Ovary (tissue), 9 donors: Measurements from ENCODE around the gene MBOAT7. TPM values are rescaled to one million over a fixed set of nuclear protein-coding genes. Genes with fewer than 3 reads are reported as not detected.
"Not testable (repeated sequence)": the region's sequence is repeated elsewhere in the genome, so short reads cannot be mapped to it uniquely, and the experiment has no call there.

ENCODE experiments used
- DNase-seq, 5 donors: peaks; one replicate each; pipeline ENCODE4 v3.0.0-alpha.2; 2019 to 2020
- H3K27ac ChIP-seq, 2 donors: fragments of 200-600 bp; one replicate each; pipeline versions ENCODE4 v1.5.1 to v1.8.0; 2019 to 2022
- H3K27me3 ChIP-seq: fragments of 200-600 bp; one replicate; pipeline ENCODE4 v1.8.0; 2022
- H3K36me3 ChIP-seq: fragments of 200-600 bp; sonication (generic); one replicate; pipeline ENCODE4 v1.5.1; 2019
- H3K4me1 ChIP-seq: one replicate; pipeline ENCODE4 v1.8.1; 2013; ENCODE audit warnings: mild to moderate bottlenecking, moderate library complexity; ENCODE audit not compliant: insufficient read depth
- H3K4me3 ChIP-seq: fragments of 200-600 bp; sonication (generic); one replicate; pipeline ENCODE4 v1.5.1; 2017
- H3K9me3 ChIP-seq, 2 donors: fragments of 200-600 bp in 1 of 2; sonication (generic) in 1 of 2; one replicate each; pipeline versions ENCODE4 v1.5.1 to v1.8.1; 2013 to 2019; ENCODE audit warnings: mild to moderate bottlenecking in 1 of 2, moderate library complexity in 1 of 2
- EP300 ChIP-seq: sonication (generic); formaldehyde crosslinking; IDR thresholded peaks from one replicate; pipeline ENCODE4 v1.6.1; 2017; ENCODE audit warnings: antibody characterized with exemption
- POLR2A ChIP-seq: fragments of 450-650 bp; IDR thresholded peaks from one replicate; pipeline ENCODE4 v1.6.1; 2017; ENCODE audit warnings: antibody characterized with exemption, mild to moderate bottlenecking, moderate library complexity
- WGBS, 3 donors: extraction: QIAGEN DNeasy Blood & Tissue Kit in 1 of 3; methylation state at CpG; one replicate each; pipeline versions ENCODE4 v1.1.5 to v1.1.7; 2013 to 2017; 5-methylcytosine and 5-hydroxymethylcytosine counted together
- intact Hi-C, 4 donors: fragments of 100-400 bp; cut with DNase I; formaldehyde crosslinking; loops; one replicate each; pipeline versions ENCODE4 v1.11.0 to v1.15.1; 2022 to 2023
- polyA plus RNA-seq, 2 donors: library from polyadenylated mRNA; stranded (reverse); fragments of 200-250 nt in 1 of 2; fragments of 350-450 nt in 1 of 2; fragmentation: Illumina TruSeq in 1 of 2; extraction: RNeasy Lipid Tissue Mini Kit (QIAGEN cat#74804) in 1 of 2; gene quantifications; one replicate each; pipeline ENCODE4 v1.2.3, GENCODE V29; 2013 to 2014
- total RNA-seq, 7 donors: library from RNA; depleted of rRNA in 2 of 7; stranded (reverse); fragments of >200 nt in 2 of 7; fragmentation: NEBNext Ultra II Directional in 3 of 7; extraction: Animal tissue kit (Norgen Biotek cat#: 25700) in 3 of 7; gene quantifications; one replicate each; pipeline versions ENCODE4 v1.1.0 to v1.2.4, GENCODE V29; 2016 to 2023
- TF ChIP-seq, protein P1 (sequence below), 3 donors: fragments of 450-650 bp in 2 of 3; fragments of 200-600 bp in 1 of 3; IDR thresholded peaks; one replicate each; pipeline versions ENCODE4 v1.5.1 to v1.8.0; 2016 to 2022; ENCODE audit warnings: antibody characterized with exemption in 3 of 3, mild to moderate bottlenecking in 1 of 3
- donor health status: DM: no; HTN: no; CAD: no; lungs with moderate emphysema.
- donor health status: DM: no; HTN: no; CAD: no.
- donor health status: Bipolar disorder and iron deficiency.
- donor health status: DM: yes; HTN: yes; CAD: no.
- donor health status: DM: no; HTN: no; CAD: no.
- donor health status: DM: yes; HTN: yes; CAD: no.

Gene MBOAT7
- total and polyA plus RNA-seq, 9 donors: 41.0 to 105 (median 51.5) TPM

GRCh38 chr19:54188215-54188871 lies 1.0 kb downstream of the MBOAT7 start:
- no peaks in the 10 kb centered on the region for H3K36me3 ChIP-seq
- intact Hi-C loops: no loop called here
- peak overlapping the region; percentile 80 for H3K4me3 ChIP-seq
- WGBS, 3 donors: 20 to 22% (median 22%) methylated on average over 12 of the region's 12 CpGs
- no peaks in the 10 kb centered on the region for H3K9me3 ChIP-seq
- peak in 1 of 5 donors; percentile 49 for DNase-seq
- no peak for TF ChIP-seq POLR2A
- peak overlapping the region; percentile 82 to 100 for H3K27ac ChIP-seq
- no peaks in the 10 kb centered on the region for H3K27me3 ChIP-seq
- peaks cover 6% of the 10 kb centered on the region for H3K4me1 ChIP-seq

- intact Hi-C loops: no loop called here
- Histone ChIP-seq H3K4me1 (peaks cover 2% of the 10 kb centered on the region), H3K4me3 (no peak overlapping the region), H3K9me3 (no peaks in the 10 kb centered on the region), H3K27ac (no peak overlapping the region), H3K36me3 (no peaks in the 10 kb centered on the region), H3K27me3 (no peaks in the 10 kb centered on the region)
- WGBS, 3 donors: 57 to 58% (median 58%) methylated on average over 11 of the region's 11 CpGs
- no peak for TF ChIP-seq EP300
- TF ChIP-seq, protein P1, sequence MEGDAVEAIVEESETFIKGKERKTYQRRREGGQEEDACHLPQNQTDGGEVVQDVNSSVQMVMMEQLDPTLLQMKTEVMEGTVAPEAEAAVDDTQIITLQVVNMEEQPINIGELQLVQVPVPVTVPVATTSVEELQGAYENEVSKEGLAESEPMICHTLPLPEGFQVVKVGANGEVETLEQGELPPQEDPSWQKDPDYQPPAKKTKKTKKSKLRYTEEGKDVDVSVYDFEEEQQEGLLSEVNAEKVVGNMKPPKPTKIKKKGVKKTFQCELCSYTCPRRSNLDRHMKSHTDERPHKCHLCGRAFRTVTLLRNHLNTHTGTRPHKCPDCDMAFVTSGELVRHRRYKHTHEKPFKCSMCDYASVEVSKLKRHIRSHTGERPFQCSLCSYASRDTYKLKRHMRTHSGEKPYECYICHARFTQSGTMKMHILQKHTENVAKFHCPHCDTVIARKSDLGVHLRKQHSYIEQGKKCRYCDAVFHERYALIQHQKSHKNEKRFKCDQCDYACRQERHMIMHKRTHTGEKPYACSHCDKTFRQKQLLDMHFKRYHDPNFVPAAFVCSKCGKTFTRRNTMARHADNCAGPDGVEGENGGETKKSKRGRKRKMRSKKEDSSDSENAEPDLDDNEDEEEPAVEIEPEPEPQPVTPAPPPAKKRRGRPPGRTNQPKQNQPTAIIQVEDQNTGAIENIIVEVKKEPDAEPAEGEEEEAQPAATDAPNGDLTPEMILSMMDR (IDR thresholded peaks at IDR 0.05): no peak
- no peak for TF ChIP-seq POLR2A
- DNase-seq: no peak
Observed at GRCh38 chr19:54186934-54187381, 2.4 kb downstream of the MBOAT7 start.

- 80 to 85% (median 83%) methylated on average over 8 of the region's 8 CpGs for WGBS, 3 donors
- DNase-seq: no peak
- intact Hi-C loops: no loop called here
- Histone ChIP-seq H3K4me1 (no peaks in the 10 kb centered on the region), H3K9me3 (no peaks in the 10 kb centered on the region), H3K27me3 (no peaks in the 10 kb centered on the region), H3K4me3 (no peak overlapping the region), H3K36me3 (no peaks in the 10 kb centered on the region), H3K27ac (no peak overlapping the region)
- no peak for TF ChIP-seq POLR2A
- no peak for TF ChIP-seq EP300
- TF ChIP-seq, protein P1 (IDR thresholded peaks at IDR 0.05): no peak
Observed at GRCh38 chr19:54186351-54186750, 3.0 kb downstream of the MBOAT7 start.

DNA sequence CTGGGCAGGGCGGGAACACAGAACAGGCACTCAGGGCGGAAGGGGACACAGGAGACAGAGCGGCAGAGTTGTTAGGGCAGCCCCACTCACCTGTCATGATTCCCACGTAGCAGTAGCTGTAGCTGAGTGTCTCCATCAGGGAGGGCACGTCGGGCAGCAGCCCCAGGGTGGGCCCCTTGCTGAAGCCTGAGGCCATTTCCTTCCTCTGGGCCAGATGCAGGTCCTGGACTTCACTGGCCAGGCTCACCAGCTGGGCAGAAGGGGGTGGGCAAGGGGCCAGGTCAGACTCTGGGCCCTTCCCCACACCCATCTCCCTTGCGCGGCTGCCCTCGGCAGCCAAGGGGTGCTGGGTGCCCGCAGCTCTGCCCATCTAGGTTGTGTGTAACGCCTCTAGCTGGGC lies 5.9 kb downstream of the MBOAT7 start:
- TF ChIP-seq EP300 (no peak), POLR2A (no peak)
- TF ChIP-seq, protein P1 (IDR thresholded peaks at IDR 0.05): no peak
- Histone ChIP-seq H3K9me3 (no peaks in the 10 kb centered on the region), H3K27me3 (no peaks in the 10 kb centered on the region), H3K36me3 (no peaks in the 10 kb centered on the region), H3K4me3 (no peak overlapping the region), H3K4me1 (no peaks in the 10 kb centered on the region), H3K27ac (no peak overlapping the region)
- 89 to 95% (median 89%) methylated on average over 11 of the region's 11 CpGs for WGBS, 3 donors
- intact Hi-C loops: no loop called here
- no peak for DNase-seq

- 87 to 93% (median 91%) methylated on average over 3 of the region's 3 CpGs for WGBS, 3 donors
- intact Hi-C loops: not testable (repeated sequence)
Observed at GRCh38 chr19:54181894-54182293, 7.5 kb downstream of the MBOAT7 start.

More at GRCh38 chr19:54181894-54182293, 7.5 kb downstream of the MBOAT7 start:
- not testable (repeated sequence) for DNase-seq, H3K27ac ChIP-seq, H3K36me3 ChIP-seq, H3K27me3 ChIP-seq, H3K9me3 ChIP-seq, H3K4me1 ChIP-seq, H3K4me3 ChIP-seq
